Smooth muscle cell (in vitro differentiated cells): ENCODE measurements around the gene NCOA6. TPM values are rescaled to one million over a fixed set of nuclear protein-coding genes. Genes with fewer than 3 reads are reported as not detected.

Source experiments
- DNase-seq: peaks from one replicate; lab custom pipeline; 2025; ENCODE audit not compliant: unreplicated experiment; lab: John Stamatoyannopoulos, UW
- H2AFZ ChIP-seq: fragments of 200-600 bp; sonication (generic); 2 replicates; pipeline ENCODE4 v1.6.0; 2016; ENCODE audit warnings: antibody characterized with exemption, low read depth, mild to moderate bottlenecking
- H3F3A ChIP-seq: fragments of 200-600 bp; sonication (generic); 2 replicates; pipeline ENCODE4 v1.6.0; 2017; ENCODE audit warnings: antibody characterized with exemption, low read depth
- H3K27ac ChIP-seq: fragments of 200-600 bp; sonication (generic); 2 replicates; pipeline ENCODE4 v1.5.1; 2016; ENCODE audit warnings: low read depth, mild to moderate bottlenecking
- H3K27me3 ChIP-seq: fragments of 200-600 bp; sonication (generic); 2 replicates; pipeline ENCODE4 v1.6.1; 2016; ENCODE audit warnings: low read depth, mild to moderate bottlenecking
- H3K36me3 ChIP-seq: fragments of 200-600 bp; sonication (generic); 2 replicates; pipeline ENCODE4 v1.5.1; 2016; ENCODE audit warnings: low read depth
- H3K4me1 ChIP-seq: fragments of 200-600 bp; sonication (generic); 2 replicates; pipeline ENCODE4 v1.5.1; 2016; ENCODE audit warnings: low read depth
- H3K4me2 ChIP-seq: fragments of 200-600 bp; sonication (generic); 2 replicates; pipeline ENCODE4 v1.6.0; 2016; ENCODE audit warnings: mild to moderate bottlenecking
- H3K4me3 ChIP-seq: fragments of 200-600 bp; sonication (generic); 2 replicates; pipeline ENCODE4 v1.5.1; 2016; ENCODE audit warnings: mild to moderate bottlenecking
- H3K79me2 ChIP-seq: fragments of 200-600 bp; sonication (generic); 2 replicates; pipeline ENCODE4 v1.6.0; 2016; ENCODE audit warnings: low read depth, mild to moderate bottlenecking
- H3K9ac ChIP-seq: fragments of 200-600 bp; sonication (generic); 2 replicates; pipeline ENCODE4 v1.6.0; 2016; ENCODE audit warnings: low read depth
- H3K9me3 ChIP-seq: fragments of 200-600 bp; sonication (generic); replicated peaks from 2 replicates; pipeline ENCODE4 v1.5.1; 2016; ENCODE audit warnings: low read depth
- H4K20me1 ChIP-seq: fragments of 200-600 bp; sonication (generic); 2 replicates; pipeline ENCODE4 v1.6.0; 2016; ENCODE audit warnings: low read depth
- WGBS: methylation state at CpG from one replicate; pipeline ENCODE4 v1.1.7; 2016; ENCODE audit warnings: low lambda C conversion rate; 5-methylcytosine and 5-hydroxymethylcytosine counted together
- polyA plus RNA-seq: library from polyadenylated mRNA; unstranded; fragments of >200 nt; fragmentation: Nextera tagmentation; extraction: Ambion mirVana; gene quantifications from 2 replicates; pipeline ENCODE4 v1.2.1, GENCODE V29; 2016
- total RNA-seq: library from RNA; depleted of rRNA; stranded (reverse); fragments of >200 nt; gene quantifications from 2 replicates; pipeline ENCODE4 v1.2.3, GENCODE V29; 2014
- TF ChIP-seq, protein P1 (sequence below): fragments of 200-600 bp; sonication (generic); IDR thresholded peaks from 2 replicates; pipeline ENCODE4 v1.5.1; 2017; ENCODE audit warnings: borderline replicate concordance, mild to moderate bottlenecking, antibody characterized with exemption; ENCODE audit not compliant: insufficient read depth, poor library complexity, severe bottlenecking

NCOA6 gene
- total and polyA plus RNA-seq, 2 experiments from 2014 or later: 15.6 to 19.0 TPM

DNA sequence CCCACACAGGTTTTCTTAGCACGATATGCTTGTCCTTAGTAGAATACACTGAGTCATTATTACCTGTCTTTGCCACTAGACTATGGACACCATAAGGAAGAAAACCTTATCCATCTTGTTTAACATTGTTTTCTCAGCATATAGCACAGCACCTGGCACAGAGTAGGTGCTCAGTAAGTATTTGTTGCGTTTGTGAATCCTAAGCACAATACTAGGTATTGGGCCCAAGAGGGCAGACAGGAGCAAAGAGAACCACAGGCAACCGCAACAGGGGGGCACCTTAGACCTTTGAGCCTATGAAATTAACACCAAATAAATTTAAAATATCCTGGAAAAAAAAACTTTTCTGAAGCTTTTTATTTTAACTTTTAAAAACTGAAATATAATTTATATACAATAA, 3.7 kb upstream of the NCOA6 start:
- no peak for DNase-seq
- Histone ChIP-seq H4K20me1 (peaks cover 5% of the 10 kb centered on the region), H2AFZ (no peak overlapping the region), H3K36me3 (no peaks in the 10 kb centered on the region), H3K27me3 (peaks cover 9% of the 10 kb centered on the region), H3F3A (no peaks in the 10 kb centered on the region), H3K27ac (no peak overlapping the region), H3K4me3 (no peak overlapping the region), H3K4me1 (peaks cover 2% of the 10 kb centered on the region), H3K9ac (no peak overlapping the region), H3K4me2 (no peak overlapping the region), H3K79me2 (peaks cover 8% of the 10 kb centered on the region), H3K9me3 (no peaks in the 10 kb centered on the region)
- TF ChIP-seq, protein P1, sequence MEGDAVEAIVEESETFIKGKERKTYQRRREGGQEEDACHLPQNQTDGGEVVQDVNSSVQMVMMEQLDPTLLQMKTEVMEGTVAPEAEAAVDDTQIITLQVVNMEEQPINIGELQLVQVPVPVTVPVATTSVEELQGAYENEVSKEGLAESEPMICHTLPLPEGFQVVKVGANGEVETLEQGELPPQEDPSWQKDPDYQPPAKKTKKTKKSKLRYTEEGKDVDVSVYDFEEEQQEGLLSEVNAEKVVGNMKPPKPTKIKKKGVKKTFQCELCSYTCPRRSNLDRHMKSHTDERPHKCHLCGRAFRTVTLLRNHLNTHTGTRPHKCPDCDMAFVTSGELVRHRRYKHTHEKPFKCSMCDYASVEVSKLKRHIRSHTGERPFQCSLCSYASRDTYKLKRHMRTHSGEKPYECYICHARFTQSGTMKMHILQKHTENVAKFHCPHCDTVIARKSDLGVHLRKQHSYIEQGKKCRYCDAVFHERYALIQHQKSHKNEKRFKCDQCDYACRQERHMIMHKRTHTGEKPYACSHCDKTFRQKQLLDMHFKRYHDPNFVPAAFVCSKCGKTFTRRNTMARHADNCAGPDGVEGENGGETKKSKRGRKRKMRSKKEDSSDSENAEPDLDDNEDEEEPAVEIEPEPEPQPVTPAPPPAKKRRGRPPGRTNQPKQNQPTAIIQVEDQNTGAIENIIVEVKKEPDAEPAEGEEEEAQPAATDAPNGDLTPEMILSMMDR: no peak
- 74% methylated on average over 3 of the region's 3 CpGs for WGBS

DNA sequence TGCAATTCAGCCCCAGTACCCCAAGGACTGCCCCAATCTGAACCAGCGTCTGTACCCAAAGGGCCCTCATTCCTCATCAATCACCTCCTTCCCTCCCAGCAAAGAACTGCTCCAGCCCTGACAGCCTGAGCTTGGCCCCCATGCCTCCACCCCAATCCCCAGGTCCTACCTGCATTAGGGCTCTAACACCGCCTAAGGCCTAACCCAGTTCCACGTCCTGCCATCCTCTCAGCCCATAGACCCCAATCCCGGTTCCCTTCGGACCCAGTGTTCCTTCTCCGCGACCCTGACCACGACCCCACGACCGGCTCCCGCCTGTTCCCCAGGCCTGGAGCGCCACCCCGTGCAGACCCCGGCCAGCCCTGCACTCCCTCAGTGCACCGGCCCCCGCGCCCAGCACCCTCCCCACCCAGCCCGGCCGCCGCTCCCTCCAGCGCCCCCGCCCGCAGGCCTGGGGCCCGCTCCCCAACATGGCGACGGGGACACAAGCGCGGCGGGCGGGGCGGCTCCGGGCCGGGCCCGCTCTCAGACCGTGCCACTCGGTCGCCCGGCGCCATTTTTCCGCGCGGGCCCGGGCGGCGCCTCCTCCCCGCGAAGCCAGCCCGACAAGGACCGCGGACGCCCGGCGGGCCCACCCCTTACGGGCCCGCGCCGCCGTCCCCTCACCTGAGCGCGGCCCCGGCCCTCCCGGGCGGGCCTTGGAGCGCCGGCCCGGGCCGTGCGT, 483 bp downstream of the NCOA6 start:
- peak; percentile 29 for DNase-seq
- Histone ChIP-seq H3K4me3 (peak overlapping the region; percentile 98), H3K36me3 (no peaks in the 10 kb centered on the region), H3F3A (no peaks in the 10 kb centered on the region), H3K4me2 (peak overlapping the region; percentile 96), H4K20me1 (peaks cover 46% of the 10 kb centered on the region), H3K9me3 (no peaks in the 10 kb centered on the region), H3K4me1 (peaks cover 8% of the 10 kb centered on the region), H3K79me2 (peaks cover 50% of the 10 kb centered on the region), H3K9ac (peak overlapping the region; percentile 74), H2AFZ (peak overlapping the region; percentile 71), H3K27me3 (no peaks in the 10 kb centered on the region), H3K27ac (peak overlapping the region; percentile 47)
- under 1% methylated on average over 37 of the region's 68 CpGs for WGBS
- TF ChIP-seq, protein P1: no peak

DNA sequence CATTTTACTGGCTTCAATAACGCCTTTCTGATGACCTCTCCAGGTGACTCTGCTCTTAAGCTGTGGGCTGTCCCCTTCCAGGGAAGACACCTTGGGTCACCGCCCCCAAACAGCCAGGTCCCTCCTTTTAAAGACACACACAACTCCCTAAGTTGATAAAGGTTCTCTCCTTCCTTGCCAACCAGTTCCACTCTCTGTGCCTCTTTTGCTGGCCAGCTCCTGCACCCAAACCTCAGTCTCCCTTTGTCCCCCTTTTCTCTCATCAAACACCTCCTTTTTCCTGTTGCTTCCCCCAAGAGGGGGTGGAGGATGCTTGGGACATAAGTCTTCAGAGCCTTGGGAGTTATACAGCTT, 1.0 kb downstream of the NCOA6 start:
- peak overlapping the region; percentile 98 for H3K4me3 ChIP-seq
- H3K4me2 ChIP-seq: peak overlapping the region; percentile 96
- no peaks in the 10 kb centered on the region for H3F3A ChIP-seq
- WGBS: 3% methylated on average over 2 of the region's 2 CpGs
- H3K36me3 ChIP-seq: no peaks in the 10 kb centered on the region
- TF ChIP-seq, protein P1: no peak
- H3K79me2 ChIP-seq: peaks cover 56% of the 10 kb centered on the region
- no peak for DNase-seq
- peak overlapping the region; percentile 47 for H3K27ac ChIP-seq
- H2AFZ ChIP-seq: peak overlapping the region; percentile 71
- H3K9me3 ChIP-seq: no peaks in the 10 kb centered on the region
- H3K4me1 ChIP-seq: peaks cover 8% of the 10 kb centered on the region
- peaks cover 51% of the 10 kb centered on the region for H4K20me1 ChIP-seq
- peak overlapping the region; percentile 74 for H3K9ac ChIP-seq
- no peaks in the 10 kb centered on the region for H3K27me3 ChIP-seq

DNA sequence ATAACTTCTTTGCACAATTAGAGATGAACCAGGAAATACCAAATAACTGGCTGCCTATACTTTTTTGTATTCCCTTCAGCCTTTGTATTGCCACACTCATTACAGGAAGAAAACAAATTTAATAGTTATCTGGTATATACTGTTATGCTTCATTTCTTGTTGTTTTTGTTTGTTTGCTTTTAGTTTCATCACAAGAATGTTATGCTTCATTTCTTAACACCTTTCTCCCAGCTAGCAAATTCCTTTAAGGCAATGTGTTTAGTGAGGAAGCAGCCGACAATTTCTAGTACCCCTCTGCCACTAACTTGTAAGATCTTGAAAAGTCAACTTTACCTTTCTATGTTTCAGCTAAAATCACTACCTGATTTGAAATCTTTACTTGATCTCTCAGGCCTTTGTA, 1.4 kb downstream of the NCOA6 start:
- Histone ChIP-seq H3K79me2 (peaks cover 60% of the 10 kb centered on the region), H3K27me3 (no peaks in the 10 kb centered on the region), H3F3A (no peaks in the 10 kb centered on the region), H3K9me3 (no peaks in the 10 kb centered on the region), H3K4me2 (peak overlapping the region; percentile 96), H4K20me1 (peaks cover 55% of the 10 kb centered on the region), H3K9ac (peak overlapping the region; percentile 74), H3K4me1 (peaks cover 8% of the 10 kb centered on the region), H2AFZ (no peak overlapping the region), H3K27ac (peak overlapping the region; percentile 47), H3K4me3 (peak overlapping the region; percentile 98), H3K36me3 (no peaks in the 10 kb centered on the region)
- DNase-seq: no peak
- WGBS: 20% methylated on average over 1 of the region's 1 CpG
- TF ChIP-seq, protein P1: no peak
